Upper lobe of left lung (tissue), 6 donors: Measurements from ENCODE around the gene TBX15. TPM values are rescaled to one million over a fixed set of nuclear protein-coding genes. Genes with fewer than 3 reads are reported as not detected.

Experiments
- ATAC-seq, 2 donors: fragments of 200-7000 bp; cut with Tn5 transposase; one replicate each; pipeline ENCODE4 v1.9.1; 2022; ENCODE audit warnings: mild to moderate bottlenecking in 2 of 2, moderate library complexity in 2 of 2; ENCODE audit not compliant: low FRiP score in 2 of 2
- DNase-seq, 2 donors: peaks; one replicate each; pipeline ENCODE4 v3.0.0-alpha.2; 2019 to 2020
- H3K27ac ChIP-seq, 4 donors: fragments of 200-600 bp; sonication (generic); one replicate each; pipeline ENCODE4 v1.5.1; 2016 to 2019
- H3K27me3 ChIP-seq, 4 donors: fragments of 200-600 bp; sonication (generic); one replicate each; pipeline ENCODE4 v1.5.1; 2017 to 2019
- H3K36me3 ChIP-seq, 4 donors: fragments of 200-600 bp; sonication (generic); one replicate each; pipeline ENCODE4 v1.5.1; 2016 to 2019
- H3K4me1 ChIP-seq, 4 donors: fragments of 200-600 bp; sonication (generic); one replicate each; pipeline ENCODE4 v1.5.1; 2018 to 2019
- H3K4me3 ChIP-seq, 4 donors: fragments of 200-600 bp; sonication (generic); one replicate each; pipeline ENCODE4 v1.5.1; 2017 to 2019; ENCODE audit warnings: mild to moderate bottlenecking in 2 of 4, moderate library complexity in 1 of 4
- H3K9me3 ChIP-seq, 4 donors: fragments of 200-600 bp; sonication (generic); one replicate each; pipeline ENCODE4 v1.5.1; 2018 to 2019
- CTCF ChIP-seq, 6 experiments: fragments of 450-650 bp in 4 of 6; fragments of 200-600 bp in 2 of 6; sonication (generic) in 2 of 6; IDR thresholded peaks; one replicate each; pipeline ENCODE4 v1.5.1; 2016 to 2019; ENCODE audit warnings: antibody characterized with exemption in 6 of 6
- EP300 ChIP-seq, 4 donors: sonication (generic); formaldehyde crosslinking; IDR thresholded peaks; one replicate each; pipeline ENCODE4 v1.5.1; 2017; ENCODE audit warnings: antibody characterized with exemption in 4 of 4, control low read depth in 2 of 4
- POLR2A ChIP-seq, 4 donors: fragments of 450-650 bp; IDR thresholded peaks; one replicate each; pipeline ENCODE4 v1.5.1; 2016 to 2017; ENCODE audit warnings: antibody characterized with exemption in 4 of 4, mild to moderate bottlenecking in 2 of 4
- POLR2AphosphoS5 ChIP-seq, 2 donors: sonication (generic); formaldehyde crosslinking; IDR thresholded peaks; one replicate each; pipeline ENCODE4 v1.5.1; 2017; ENCODE audit warnings: antibody characterized with exemption in 2 of 2
- WGBS, 2 donors: methylation state at CpG; one replicate each; pipeline ENCODE4 v1.1.5; 2017 to 2018; 5-methylcytosine and 5-hydroxymethylcytosine counted together
- total RNA-seq, 6 donors: library from RNA; depleted of rRNA in 4 of 6; stranded (reverse); fragments of >200 nt in 4 of 6; gene quantifications; one replicate each; pipeline versions ENCODE4 v1.1.0 to v1.2.1, GENCODE V29; 2016 to 2021
- donor health status: DM: no; HTN: no; CAD: no; lungs with moderate emphysema.
- donor health status: DM: no; HTN: yes; CAD: no; lungs with severe emphysema.

TBX15 gene
- total RNA-seq, 6 donors from 2014 or later = 0.13 to 1.2 (median 0.39) TPM; not detected in 1

- TF ChIP-seq POLR2AphosphoS5 (IDR thresholded peaks at IDR 0.05) (no peak), POLR2A (IDR thresholded peaks at IDR 0.05) (no peak), CTCF (IDR thresholded peaks at IDR 0.05) (no peak), EP300 (IDR thresholded peaks at IDR 0.05) (no peak)
- H3K27ac ChIP-seq = no peak overlapping the region
- no peak overlapping the region for H3K4me3 ChIP-seq
- no peaks in the 10 kb centered on the region for H3K36me3 ChIP-seq
- H3K4me1 ChIP-seq = no peaks in the 10 kb centered on the region
- DNase-seq (no peak), ATAC-seq (no peak)
- WGBS, 2 donors = 88% methylated on average over 2 of the region's 2 CpGs
- no peaks in the 10 kb centered on the region for H3K27me3 ChIP-seq
- H3K9me3 ChIP-seq = no peaks in the 10 kb centered on the region
These were observed 27.4 kb upstream of the TBX15 start for GRCh38 chr1:119015547-119015946.

GRCh38 chr1:119012383-119012782 lies 24.2 kb upstream of the TBX15 start:
- Histone ChIP-seq H3K27me3 (peaks cover 0 to 11% (median 5%) of the 10 kb centered on the region in 4 donors), H3K4me1 (peaks cover 13 to 17% (median 15%) of the 10 kb centered on the region in 4 donors), H3K27ac (no peak overlapping the region), H3K36me3 (no peaks in the 10 kb centered on the region), H3K9me3 (no peaks in the 10 kb centered on the region), H3K4me3 (no peak overlapping the region)
- DNase-seq = no peak
- TF ChIP-seq EP300 (IDR thresholded peaks at IDR 0.05) = no peak
- TF ChIP-seq POLR2AphosphoS5 (IDR thresholded peaks at IDR 0.05) = no peak
- TF ChIP-seq CTCF (IDR thresholded peaks at IDR 0.05) = no peak
- TF ChIP-seq POLR2A (IDR thresholded peaks at IDR 0.05) = no peak
- WGBS, 2 donors = 82 to 86% methylated on average over 5 of the region's 5 CpGs
- no peak for ATAC-seq

- H3K4me1 ChIP-seq = peaks cover 18 to 23% (median 21%) of the 10 kb centered on the region in 4 donors
- H3K4me3 ChIP-seq = no peak overlapping the region
- no peaks in the 10 kb centered on the region for H3K9me3 ChIP-seq
- DNase-seq = no peak
- no peaks in the 10 kb centered on the region for H3K36me3 ChIP-seq
- TF ChIP-seq POLR2A (IDR thresholded peaks at IDR 0.05) = no peak
- TF ChIP-seq EP300 (IDR thresholded peaks at IDR 0.05) = no peak
- TF ChIP-seq POLR2AphosphoS5 (IDR thresholded peaks at IDR 0.05) = no peak
- no peak for TF ChIP-seq CTCF (IDR thresholded peaks at IDR 0.05)
- 90 to 97% methylated on average over 3 of the region's 3 CpGs for WGBS, 2 donors
- ATAC-seq = no peak
- H3K27me3 ChIP-seq = peaks cover 0 to 18% (median 9%) of the 10 kb centered on the region in 4 donors
- no peak overlapping the region for H3K27ac ChIP-seq
These were observed 23.6 kb upstream of the TBX15 start for GRCh38 chr1:119011706-119012105.

GRCh38 chr1:119011116-119011515 lies 23.0 kb upstream of the TBX15 start:
- Histone ChIP-seq H3K27me3 (peaks cover 0 to 23% (median 12%) of the 10 kb centered on the region in 4 donors), H3K4me3 (no peak overlapping the region), H3K4me1 (peaks cover 22 to 27% (median 23%) of the 10 kb centered on the region in 4 donors), H3K27ac (no peak overlapping the region), H3K36me3 (no peaks in the 10 kb centered on the region), H3K9me3 (no peaks in the 10 kb centered on the region)
- ATAC-seq (no peak), DNase-seq (no peak)
- WGBS, 2 donors = 94 to 97% methylated on average over 2 of the region's 2 CpGs
- no peak for TF ChIP-seq POLR2A (IDR thresholded peaks at IDR 0.05)
- TF ChIP-seq CTCF (IDR thresholded peaks at IDR 0.05) = no peak
- TF ChIP-seq EP300 (IDR thresholded peaks at IDR 0.05) = no peak
- TF ChIP-seq POLR2AphosphoS5 (IDR thresholded peaks at IDR 0.05) = no peak

- no peak for ATAC-seq
- H3K4me1 ChIP-seq = peaks cover 22 to 27% (median 23%) of the 10 kb centered on the region in 4 donors
- no peak for TF ChIP-seq EP300 (IDR thresholded peaks at IDR 0.05)
- TF ChIP-seq CTCF (IDR thresholded peaks at IDR 0.05) = no peak
- no peak for TF ChIP-seq POLR2AphosphoS5 (IDR thresholded peaks at IDR 0.05)
- TF ChIP-seq POLR2A (IDR thresholded peaks at IDR 0.05) = no peak
- 67 to 69% methylated on average over 1 of the region's 1 CpG for WGBS, 2 donors
- H3K27ac ChIP-seq = no peak overlapping the region
- no peaks in the 10 kb centered on the region for H3K36me3 ChIP-seq
- no peak overlapping the region for H3K4me3 ChIP-seq
- no peaks in the 10 kb centered on the region for H3K9me3 ChIP-seq
- H3K27me3 ChIP-seq = peaks cover 0 to 29% (median 17%) of the 10 kb centered on the region in 4 donors
- no peak for DNase-seq
These were observed 22.1 kb upstream of the TBX15 start for GRCh38 chr1:119010201-119010600.
